Erythroblast (primary cell): ENCODE measurements around the gene PSAPL1.

Experiments used
- GATA1 ChIP-seq: IDR thresholded peaks from 2 replicates; pipeline ENCODE4 v1.6.1; 2011; ENCODE audit warnings: low read depth, mild to moderate bottlenecking, control low read depth, low read length, moderate library complexity
- POLR2A ChIP-seq: IDR thresholded peaks from 2 replicates; pipeline ENCODE4 v1.6.1; 2011; ENCODE audit warnings: mild to moderate bottlenecking, low read length

- TF ChIP-seq POLR2A (no peak), GATA1 (no peak)
Observed at GRCh38 chr4:7391637-7392437, 42.9 kb downstream of the PSAPL1 start.
